Measurements from ENCODE around the gene MYOCOS.
"Not testable (repeated sequence)": the region's sequence is repeated elsewhere in the genome, so short reads cannot be mapped to it uniquely, and the experiment has no call there.

MYOCOS gene

DNA sequence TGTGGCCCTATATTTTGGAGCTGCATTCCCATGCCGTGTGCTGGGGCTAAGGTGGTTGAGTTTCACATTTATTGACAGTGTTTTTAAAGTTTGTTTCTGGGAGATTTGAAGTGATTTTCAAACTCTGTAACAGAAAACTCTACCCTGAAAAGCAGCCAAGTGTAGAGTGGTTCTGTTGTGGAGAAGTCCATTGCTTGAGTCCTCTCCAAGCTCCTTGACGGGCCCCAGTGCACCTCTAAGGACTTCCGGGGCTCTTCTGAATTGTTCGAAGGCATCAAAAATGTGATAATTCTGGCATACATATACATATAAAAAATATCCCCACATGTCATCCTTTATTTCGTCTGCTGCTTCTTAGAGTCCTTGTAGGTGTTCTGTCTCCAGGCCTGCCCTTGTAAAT is 5.0 kb downstream of the MYOCOS start:
- DNase-seq: no peak

DNA sequence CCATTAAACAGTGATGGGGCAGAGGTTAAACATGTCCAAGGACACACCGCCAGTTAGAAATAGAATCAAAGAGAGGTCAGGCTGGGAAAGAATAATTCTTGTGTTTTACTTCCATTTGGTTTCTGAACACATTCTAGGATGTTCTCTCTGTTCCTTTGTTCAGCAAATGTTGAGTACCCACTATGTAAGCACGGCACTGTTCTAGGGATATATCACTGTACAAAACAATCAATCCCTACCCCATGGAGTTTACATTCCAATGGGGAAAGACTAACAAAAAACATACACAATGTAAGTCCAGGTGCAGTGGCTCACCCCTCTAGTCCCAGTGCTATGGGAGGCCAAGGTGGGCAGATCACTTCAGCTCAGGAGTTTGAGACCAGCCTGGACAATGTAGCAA is 6.2 kb downstream of the MYOCOS start:
- no peak for DNase-seq

DNA sequence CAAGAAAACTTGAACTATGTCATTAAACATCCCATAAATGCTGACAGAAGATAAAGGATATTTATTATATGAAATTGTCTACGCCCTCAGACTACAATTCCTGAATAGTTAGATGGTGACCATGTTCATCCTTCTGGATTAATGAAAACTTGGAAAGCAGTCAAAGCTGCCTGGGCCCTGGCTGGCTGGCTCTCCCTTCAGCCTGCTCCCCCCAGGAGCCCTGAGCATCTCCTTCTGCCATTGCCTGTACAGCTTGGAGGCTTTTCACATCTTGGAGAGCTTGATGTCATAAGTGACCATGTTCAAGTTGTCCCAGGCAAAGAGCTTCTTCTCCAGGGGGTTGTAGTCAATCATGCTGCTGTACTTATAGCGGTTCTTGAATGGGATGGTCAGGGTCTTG is 13.6 kb downstream of the MYOCOS start:
- no peak for DNase-seq

DNA sequence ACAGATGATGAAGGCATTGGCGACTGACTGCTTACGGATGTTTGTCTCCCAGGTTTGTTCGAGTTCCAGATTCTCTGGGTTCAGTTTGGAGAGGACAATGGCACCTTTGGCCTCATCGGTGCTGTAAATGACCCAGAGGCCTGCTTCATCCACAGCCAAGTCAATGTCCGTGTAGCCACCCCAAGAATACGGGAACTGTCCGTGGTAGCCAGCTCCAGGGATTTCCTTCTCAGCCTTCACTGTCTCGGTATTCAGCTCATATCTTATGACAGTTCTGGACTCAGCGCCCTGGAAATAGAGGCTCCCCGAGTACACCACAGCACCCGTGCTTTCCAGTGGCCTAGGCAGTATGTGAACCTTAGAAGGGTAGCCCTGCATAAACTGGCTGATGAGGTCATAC is 14.1 kb downstream of the MYOCOS start:
- DNase-seq: no peak

DNA sequence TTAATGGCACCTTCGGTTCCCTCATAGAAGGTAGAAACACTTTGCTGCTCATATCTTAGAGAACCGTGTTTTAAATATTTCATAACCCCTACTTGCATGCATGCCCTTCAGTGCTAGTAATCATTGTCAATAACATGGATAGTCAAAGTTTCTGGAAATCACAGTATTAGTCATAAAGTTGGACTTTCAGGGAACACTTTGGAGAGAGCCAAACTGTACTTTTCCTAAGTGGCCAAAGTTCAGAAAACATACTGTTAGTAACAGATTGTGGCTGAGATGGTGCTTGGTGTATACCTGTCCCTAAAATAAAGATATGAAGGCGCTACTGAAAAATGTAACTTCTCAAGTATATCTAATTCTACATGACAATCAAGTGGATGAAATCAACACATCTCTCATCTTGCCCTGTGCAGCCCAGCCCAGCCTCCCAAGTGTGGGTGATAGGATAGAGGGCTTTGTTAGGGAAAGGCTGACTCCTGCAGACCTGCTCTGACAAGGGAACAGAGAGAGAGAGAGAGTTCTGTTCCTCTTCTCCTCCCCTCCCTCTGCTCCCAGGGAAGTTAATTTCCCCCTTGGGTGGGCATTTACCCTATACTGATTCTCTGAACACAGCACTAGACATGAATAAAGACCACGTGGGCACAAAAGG is 16.0 kb downstream of the MYOCOS start:
- DNase-seq: no peak

DNA sequence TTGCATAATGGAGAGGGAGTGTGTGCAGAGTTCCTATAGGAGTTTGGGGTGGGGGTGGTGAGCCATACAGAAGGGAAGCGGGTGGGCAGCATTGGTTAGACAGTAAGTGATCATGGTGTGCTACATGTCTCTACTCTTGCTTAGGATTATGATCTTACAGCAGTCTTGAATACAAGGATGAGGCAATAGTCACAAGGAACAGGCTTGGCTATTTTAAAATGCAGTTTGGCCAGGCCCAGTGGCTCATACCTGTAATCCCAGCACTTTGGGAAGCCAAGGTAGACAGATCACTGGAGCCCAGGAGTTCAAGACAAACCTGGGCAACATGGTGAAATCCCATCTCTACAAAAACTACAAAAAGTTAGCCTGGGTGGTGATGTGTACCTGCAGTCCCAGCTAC is 18.2 kb downstream of the MYOCOS start:
- DNase-seq: no peak

DNA sequence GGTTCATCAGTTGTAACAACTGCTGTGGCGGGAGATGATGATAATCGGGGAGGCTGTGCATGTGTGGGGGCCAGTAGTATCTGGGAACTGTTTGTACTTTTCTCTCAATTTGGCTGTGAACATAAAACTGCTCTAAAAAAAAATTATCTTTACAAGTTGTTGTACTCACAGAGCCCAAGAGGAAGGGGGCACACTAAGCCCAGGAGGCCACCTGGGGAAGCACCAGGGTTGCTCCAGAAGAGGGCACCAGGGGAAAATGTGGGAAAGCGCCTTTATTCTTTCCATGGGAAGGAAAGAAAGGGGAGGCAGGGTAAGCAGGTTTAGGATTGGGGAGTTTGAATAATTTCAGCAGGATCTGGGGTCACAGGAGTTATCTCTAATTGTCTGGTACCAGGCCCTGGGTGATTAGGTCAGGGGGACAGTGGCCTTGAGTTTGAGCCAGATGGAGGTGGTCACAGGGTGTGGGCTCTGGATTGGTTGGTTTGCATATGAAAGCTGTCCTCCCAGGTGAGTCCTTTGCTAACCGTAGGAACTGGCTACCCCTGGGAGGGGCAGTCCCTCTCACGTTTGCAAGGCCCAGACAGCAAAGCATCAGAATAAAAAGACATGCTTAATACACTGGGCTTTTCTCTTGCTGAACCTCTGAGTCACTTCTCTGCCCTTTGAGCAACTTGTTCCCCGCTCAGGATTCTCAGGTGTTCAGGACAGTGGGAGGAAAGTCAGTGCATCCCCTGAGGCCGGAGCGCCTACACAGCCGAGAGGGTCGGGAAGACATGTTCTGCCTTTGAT is 19.2 kb downstream of the MYOCOS start:
- no peak for DNase-seq

DNA sequence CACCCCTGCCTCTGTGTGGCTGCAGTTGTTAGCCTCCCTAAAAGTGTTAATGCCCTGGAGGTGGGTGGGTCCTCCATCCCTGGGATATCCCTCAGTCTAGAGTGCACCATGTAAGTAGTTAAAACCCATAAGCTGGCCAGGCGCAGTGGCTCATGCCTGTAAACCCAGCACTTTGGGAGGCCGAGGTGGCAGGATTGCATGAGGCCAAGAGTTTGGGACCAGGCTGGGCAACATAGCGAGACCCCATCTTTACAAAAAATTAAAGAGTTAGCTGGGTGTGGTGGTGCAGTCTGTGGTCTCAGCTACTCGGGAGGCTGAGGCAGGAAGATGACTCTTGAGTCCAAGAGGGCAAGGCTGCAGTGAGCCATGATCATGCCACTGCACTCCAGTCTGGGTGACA is 20.2 kb downstream of the MYOCOS start:
- no peak for DNase-seq

DNA sequence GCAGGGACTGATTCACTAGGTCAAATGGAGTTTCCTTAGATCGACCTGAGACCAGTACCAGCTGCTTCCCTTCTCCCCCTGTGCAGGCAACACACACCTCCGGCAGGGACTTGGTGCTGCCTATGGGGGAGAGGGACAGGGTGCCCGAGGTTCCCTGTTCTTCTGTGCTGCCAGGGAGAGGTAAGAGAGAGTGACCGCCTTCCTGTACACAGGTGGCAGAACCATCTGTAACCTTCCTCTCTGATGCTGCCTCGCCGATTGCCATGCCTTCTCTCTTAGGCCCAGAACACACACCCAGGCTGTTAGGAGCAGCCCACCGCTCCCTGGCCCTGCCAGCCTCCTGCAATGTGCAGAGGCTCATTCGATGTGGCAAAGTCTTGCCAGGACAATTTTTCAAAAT is 21.1 kb downstream of the MYOCOS start:
- no peak for DNase-seq

DNA sequence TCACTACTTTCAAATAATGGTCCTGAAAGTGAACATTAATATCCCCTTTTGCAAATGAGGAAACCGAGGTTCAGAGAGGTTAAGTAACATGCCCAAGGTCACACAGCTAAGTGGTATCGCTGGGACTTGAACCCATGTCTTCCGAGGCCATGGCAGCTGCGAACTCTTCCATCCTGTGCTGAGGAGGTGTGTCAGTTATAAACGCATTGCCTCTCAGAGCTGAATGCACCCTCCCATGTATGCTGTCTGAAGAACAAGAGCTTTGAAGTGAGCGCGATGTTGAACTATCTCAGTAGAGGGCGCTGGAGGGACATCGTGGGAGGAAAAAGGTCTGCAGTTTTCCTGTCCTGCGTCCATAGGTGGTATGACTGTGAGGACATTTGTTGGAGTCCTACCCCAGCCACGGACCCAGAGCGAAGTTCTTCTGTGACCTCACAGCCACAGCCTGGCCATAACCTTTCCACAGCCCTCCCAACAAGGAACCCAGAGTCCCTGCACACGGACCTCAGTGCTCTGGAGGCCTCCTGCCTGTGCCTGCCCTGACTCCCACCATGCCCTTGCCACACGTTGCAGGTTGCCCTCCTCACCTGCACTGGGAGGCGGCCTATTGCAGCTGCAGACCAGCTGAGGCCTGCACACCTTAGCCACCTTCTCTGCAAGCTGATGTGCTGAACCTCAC is 22.9 kb downstream of the MYOCOS start:
- peak; percentile 91 to 95 for DNase-seq

DNA sequence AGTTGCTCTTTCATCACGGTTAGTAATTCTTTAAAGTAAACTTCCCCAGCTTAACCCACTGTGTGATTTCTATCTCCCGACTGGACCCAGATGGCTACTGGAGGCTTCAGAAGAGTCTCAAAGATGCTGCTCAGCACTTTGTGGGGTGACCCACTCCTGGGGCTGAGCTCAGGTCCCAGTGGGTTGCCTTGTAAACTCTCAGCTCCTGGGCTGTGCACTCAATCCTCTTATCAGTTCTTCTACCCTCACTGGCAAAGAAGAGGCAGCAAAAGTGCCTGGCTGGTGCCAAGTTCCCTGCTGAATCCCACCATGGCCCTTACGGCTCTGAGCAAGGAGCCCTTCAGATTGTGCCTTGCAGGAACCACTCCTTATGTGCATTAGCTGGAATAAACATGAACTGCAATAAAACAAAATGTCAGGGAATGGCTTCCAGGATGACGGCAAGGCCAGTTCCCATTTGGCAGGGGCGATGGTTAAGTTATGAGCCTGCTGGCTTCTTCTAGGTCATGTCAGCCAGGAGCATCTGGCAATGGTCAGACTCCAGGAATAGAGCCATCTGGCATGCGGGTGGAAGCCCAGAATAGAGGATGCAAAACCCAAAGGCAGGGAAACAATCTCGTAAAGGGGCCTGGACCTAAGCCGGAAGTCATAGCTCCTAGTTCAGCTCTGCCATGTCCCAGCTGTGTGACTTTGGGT is 23.7 kb downstream of the MYOCOS start:
- DNase-seq: peak in 1 of 2 experiments; percentile 18

DNA sequence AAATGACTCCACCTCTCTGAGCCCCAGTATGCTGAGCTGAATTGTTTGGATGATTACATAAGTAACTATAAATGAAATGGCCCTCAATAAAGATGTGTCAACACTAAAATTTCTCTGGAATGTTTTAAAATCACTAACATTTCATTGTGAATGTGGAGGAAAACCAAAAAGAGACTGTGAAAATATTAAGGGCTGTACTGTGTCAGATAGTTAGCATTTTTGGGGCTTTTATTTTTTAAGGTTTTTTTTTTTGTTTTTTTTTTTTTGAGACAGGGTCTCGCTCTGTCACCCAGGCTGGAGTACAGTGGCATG is 24.2 kb downstream of the MYOCOS start:
- no peak for DNase-seq

DNA sequence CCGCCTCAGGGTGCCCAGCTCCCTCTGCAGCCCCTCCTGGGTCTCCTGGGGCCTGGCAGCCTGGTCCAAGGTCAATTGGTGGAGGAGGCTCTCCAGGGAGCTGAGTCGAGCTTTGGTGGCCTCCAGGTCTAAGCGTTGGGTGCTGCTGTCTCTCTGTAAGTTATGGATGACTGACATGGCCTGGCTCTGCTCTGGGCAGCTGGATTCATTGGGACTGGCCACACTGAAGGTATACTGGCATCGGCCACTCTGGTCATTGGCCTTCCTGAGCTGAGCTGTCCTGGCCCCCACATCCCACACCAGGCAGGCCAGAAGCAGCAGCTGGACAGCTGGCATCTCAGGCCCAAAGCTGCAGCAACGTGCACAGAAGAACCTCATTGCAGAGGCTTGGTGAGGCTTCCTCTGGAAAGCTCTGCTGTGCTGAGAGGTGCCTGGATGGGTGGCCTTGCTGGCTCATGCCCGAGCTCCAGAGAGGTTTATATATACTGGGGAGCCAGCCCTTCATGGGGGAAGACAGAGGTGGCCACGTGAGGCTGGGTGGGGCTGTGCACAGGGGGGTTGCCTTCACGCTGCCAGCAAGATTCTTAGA is 30.3 kb downstream of the MYOCOS start, which contains the start of gene MYOC:
TSS of gene MYOC (minus strand) at position 455 of the 589 bp plus-strand sequence. CDS start at position 378, 77 bp downstream.
- no peak for DNase-seq

DNA sequence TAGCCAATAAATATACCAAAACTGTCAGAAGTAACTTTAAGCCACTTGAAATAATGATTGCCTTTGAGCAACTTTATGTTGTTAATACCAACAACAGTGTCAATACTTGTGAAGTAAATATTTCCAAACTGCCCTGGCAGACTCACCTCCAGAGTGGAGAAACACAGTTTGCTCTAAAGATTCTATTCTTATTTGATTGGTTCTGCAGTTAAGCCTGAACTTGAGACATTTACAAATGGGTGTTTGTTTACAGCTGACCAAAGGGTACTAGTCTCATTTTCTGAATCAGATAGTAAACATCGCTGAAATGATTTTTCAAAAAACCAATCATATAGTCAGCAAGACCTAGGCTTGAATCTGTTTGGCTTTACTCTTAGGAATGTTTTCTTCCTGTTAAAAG is 31.8 kb downstream of the MYOCOS start:
- DNase-seq: no peak

DNA sequence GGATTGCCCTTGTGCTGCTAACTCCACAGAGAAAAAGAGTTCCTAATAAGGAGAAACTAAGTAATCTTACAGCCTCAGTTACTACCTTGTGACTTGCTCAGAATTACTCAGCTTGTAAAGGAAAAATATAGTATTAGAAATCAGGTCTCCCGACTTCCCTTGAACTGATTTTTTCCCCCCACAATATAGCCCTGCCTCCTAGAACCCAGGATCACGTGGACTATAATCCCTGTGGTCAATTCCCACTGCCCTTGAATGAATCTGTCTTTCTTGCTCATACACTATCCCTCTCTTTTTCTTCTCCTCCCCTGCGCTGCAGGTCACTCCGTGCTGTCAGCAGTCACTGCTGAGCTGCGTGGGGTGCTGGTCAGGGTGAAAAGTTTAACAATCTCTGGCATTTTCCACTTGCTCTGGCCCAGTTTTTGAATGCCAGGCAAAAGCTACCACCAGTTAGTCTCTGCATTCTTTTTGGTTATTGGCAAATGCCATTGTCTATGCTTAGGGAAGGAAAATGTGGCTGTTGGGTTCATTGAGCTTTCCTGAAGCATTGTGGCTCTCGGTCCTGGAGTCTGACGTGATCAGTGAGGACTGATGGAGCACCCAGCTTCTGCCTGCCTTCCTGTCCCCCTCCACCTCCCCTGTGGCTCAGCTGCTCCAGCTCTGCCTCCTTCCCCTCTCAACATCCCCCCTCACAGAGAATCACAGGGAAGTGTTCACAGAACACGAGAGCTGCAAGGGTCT is 32.3 kb downstream of the MYOCOS start:
- DNase-seq: no peak

DNA sequence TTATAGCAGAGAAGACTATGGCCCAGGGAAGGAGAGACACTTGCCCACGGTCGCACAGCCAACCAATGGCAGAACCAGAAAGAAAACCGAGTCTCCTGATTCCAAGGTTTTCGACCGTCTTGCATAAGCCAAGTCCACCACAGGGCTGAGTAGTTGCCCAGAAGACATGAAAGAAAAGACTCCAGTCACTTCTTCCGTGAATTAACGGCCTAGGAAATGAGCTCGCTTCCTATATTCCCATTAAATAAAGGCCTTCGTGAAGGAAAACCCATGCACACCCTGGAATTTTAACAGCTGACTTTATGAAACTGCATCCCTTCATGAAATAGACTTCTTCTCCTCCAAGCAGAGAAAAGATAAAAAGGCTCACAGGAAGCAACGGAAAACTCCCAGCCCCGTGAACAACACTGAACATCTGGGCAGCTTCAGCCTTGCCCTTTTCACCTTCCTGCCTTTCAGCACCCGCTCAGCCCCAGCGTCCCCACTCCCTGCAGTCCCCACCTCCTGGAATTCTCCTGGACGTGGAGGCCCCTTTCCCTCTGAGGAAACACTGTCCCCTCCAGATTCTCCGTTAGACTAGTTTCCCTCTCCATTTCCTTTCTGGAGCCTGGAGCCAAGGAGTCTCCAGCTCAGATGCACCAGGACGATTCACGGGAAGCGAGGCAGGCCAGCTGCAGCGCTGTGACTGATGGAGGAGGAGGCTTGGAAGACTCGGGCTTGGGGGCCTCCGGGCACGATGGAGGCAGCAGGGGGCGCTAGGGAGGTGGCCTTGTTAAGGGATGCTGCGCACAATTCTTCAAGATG is 33.1 kb downstream of the MYOCOS start:
- peak; percentile 57 to 68 for DNase-seq

DNA sequence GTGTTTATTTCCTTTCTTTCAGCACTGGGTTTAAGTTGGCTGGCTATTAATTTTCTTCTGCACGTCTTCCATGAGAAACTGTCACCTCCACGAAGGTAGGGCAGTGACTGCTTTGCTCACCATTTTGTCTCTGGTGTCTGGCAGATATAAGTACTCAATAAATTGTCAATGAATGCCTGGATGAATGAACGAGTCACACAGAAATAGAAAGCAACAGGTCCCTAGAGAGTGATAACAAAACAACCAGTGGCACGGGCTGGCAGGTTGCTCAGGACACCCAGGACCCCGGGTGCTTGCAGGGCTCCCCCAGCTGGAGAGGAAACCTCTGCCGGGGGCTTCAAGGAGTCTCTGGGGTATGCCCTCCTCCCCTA is 33.7 kb downstream of the MYOCOS start:
- DNase-seq: no peak

DNA sequence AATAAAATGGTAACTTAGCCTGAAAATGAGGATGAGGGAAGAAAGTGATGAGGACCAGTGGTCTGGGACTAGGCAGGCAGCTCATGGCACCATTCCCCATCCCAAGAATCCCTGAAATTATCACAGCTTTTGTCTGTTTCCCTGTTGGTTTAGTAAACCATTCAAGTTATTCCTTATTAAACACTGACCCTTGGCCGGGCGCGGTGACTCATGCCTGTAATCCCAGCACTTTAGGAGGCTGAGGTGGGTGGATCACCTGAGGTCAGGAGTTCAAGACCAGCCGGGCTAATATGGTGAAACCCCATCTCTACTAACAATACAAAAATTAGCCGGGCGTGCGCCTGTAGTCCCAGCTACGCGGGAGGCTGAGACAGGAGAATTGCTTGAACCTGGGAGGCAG is 34.2 kb downstream of the MYOCOS start:
- not testable (repeated sequence) for DNase-seq

DNA sequence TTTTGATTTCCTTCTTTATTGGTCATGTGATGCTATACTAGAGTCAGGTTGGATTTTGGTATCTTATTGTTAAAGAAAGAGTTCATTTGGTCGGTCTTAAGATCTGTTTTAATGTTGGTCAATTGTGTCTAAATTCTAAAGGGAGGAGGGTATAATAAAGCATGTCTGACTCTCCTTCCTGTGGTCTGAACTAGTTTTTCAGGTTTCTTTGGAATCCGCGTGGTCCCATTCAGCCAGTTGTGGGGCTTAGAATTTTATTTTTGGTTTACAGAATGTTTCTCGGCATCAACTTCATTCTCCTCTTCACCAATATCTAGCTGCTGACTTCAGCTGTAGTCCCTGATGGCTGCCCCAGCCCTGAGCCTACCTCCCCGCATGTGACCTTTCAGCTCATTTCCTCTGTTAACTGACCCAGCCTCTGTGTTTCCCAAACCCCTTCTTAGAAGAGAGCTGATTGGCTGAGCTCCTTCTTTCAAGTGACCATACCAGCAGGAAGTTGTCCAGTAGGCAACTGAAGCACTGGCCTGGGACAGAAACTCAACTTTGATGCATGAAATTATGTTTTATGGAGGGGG is 39.1 kb downstream of the MYOCOS start:
- no peak for DNase-seq

DNA sequence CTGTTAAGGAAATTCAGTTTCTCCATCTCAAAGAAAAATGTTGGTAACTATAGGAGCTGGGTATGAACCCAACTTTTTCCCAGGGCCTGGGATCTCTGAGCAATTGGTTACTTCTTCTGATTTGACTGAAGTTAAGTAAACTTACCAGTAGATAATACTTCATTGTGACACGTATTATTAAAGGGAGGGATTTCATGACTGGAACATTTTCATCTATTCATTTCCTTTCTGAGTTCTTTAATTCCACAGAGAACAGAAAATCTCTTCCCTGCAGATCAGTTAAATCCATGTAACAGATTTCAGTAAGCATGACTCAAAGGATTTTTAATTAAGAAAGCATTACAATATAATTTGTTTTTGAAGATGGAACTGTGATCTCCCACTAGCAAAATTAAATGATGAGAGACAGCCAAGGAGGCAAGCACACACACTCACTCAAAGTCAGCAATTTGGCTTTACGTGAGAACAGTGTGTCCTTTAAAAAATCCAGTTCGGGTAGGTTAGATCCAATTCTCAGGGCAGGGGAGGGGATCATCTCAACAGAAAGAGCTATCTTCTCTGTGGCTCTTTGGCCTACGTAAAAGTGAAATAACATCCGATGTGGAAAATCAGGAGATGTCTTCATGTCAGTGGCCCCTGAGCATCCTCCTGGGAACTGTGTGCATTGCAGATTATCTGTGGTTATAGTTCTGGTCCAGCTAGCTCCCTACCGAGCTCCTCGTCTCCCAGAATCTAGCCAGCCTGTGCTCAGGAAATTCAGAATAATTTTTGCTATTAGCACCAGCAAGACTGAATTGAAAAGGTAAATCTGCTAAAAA is 41.2 kb downstream of the MYOCOS start:
- no peak for DNase-seq
